HEK293 (cell line): ENCODE data around the gene MTMR12.

ENCODE experiments used
- GLI2 ChIP-seq: fragments of 450-650 bp; formaldehyde crosslinking; IDR thresholded peaks from 2 replicates; pipeline ENCODE4; 2017; ENCODE audit warnings: missing biosample characterization, missing genetic modification characterization, low read depth, borderline replicate concordance
- KLF10 ChIP-seq: fragments of 450-650 bp; IDR thresholded peaks from 2 replicates; pipeline ENCODE4 v1.5.1; 2018; ENCODE audit warnings: missing biosample characterization, mild to moderate bottlenecking, missing genetic modification characterization
- OSR2 ChIP-seq: fragments of 450-650 bp; formaldehyde crosslinking; IDR thresholded peaks from 2 replicates; pipeline ENCODE4 v1.5.1; 2016; ENCODE audit warnings: missing biosample characterization, missing genetic modification characterization
- OVOL3 ChIP-seq: fragments of 450-650 bp; formaldehyde crosslinking; IDR thresholded peaks from 2 replicates; pipeline ENCODE4 v1.5.1; 2016; ENCODE audit warnings: missing biosample characterization, missing genetic modification characterization
- ZBTB17 ChIP-seq: fragments of 450-650 bp; formaldehyde crosslinking; IDR thresholded peaks from 2 replicates; pipeline ENCODE4 v1.5.1; 2016; ENCODE audit warnings: missing biosample characterization, missing genetic modification characterization
- ZFHX2 ChIP-seq: fragments of 450-650 bp; formaldehyde crosslinking; conservative IDR thresholded peaks from 2 replicates; pipeline ENCODE4 v1.5.1; 2016; ENCODE audit warnings: missing biosample characterization, missing genetic modification characterization
- ZFP3 ChIP-seq: fragments of 450-650 bp; formaldehyde crosslinking; IDR thresholded peaks from 2 replicates; pipeline ENCODE4 v1.5.1; 2016; ENCODE audit warnings: low read depth, missing biosample characterization, missing genetic modification characterization
- ZFP69B ChIP-seq: fragments of 450-650 bp; formaldehyde crosslinking; IDR thresholded peaks from 2 replicates; pipeline ENCODE4 v1.5.1; 2016; ENCODE audit warnings: missing biosample characterization, missing genetic modification characterization
- ZNF114 ChIP-seq: fragments of 450-650 bp; formaldehyde crosslinking; IDR thresholded peaks from 2 replicates; pipeline ENCODE4 v1.5.0; 2017; ENCODE audit warnings: missing biosample characterization, missing genetic modification characterization
- ZNF23 ChIP-seq: fragments of 450-650 bp; formaldehyde crosslinking; IDR thresholded peaks from 2 replicates; pipeline ENCODE4 v1.5.1; 2016; ENCODE audit warnings: missing biosample characterization, missing genetic modification characterization, borderline replicate concordance
- ZNF324 ChIP-seq: fragments of 450-650 bp; formaldehyde crosslinking; IDR thresholded peaks from 2 replicates; pipeline ENCODE4 v1.5.1; 2016; ENCODE audit warnings: missing biosample characterization, missing genetic modification characterization
- ZNF416 ChIP-seq: fragments of 450-650 bp; formaldehyde crosslinking; IDR thresholded peaks from 2 replicates; pipeline ENCODE4 v1.5.1; 2016; ENCODE audit warnings: missing biosample characterization, missing genetic modification characterization
- ZNF433 ChIP-seq: fragments of 450-650 bp; formaldehyde crosslinking; IDR thresholded peaks from 2 replicates; pipeline ENCODE4 v1.5.1; 2016; ENCODE audit warnings: missing biosample characterization, missing genetic modification characterization, low read depth
- ZNF473 ChIP-seq: fragments of 450-650 bp; formaldehyde crosslinking; IDR thresholded peaks from 2 replicates; pipeline ENCODE4 v1.5.1; 2017; ENCODE audit warnings: missing biosample characterization, missing genetic modification characterization
- ZNF48 ChIP-seq: fragments of 450-650 bp; formaldehyde crosslinking; IDR thresholded peaks from 2 replicates; pipeline ENCODE4 v1.5.1; 2016; ENCODE audit warnings: missing biosample characterization, missing genetic modification characterization
- ZNF585B ChIP-seq: fragments of 450-650 bp; formaldehyde crosslinking; IDR thresholded peaks from 2 replicates; pipeline ENCODE4 v1.5.1; 2016; ENCODE audit warnings: missing biosample characterization, missing genetic modification characterization
- ZNF621 ChIP-seq: fragments of 450-650 bp; formaldehyde crosslinking; IDR thresholded peaks from 2 replicates; pipeline ENCODE4 v1.5.1; 2017; ENCODE audit warnings: missing biosample characterization, missing genetic modification characterization
- ZNF629 ChIP-seq: fragments of 450-650 bp; formaldehyde crosslinking; IDR thresholded peaks from 2 replicates; pipeline ENCODE4 v1.5.1; 2017; ENCODE audit warnings: missing biosample characterization, missing genetic modification characterization
- ZNF701 ChIP-seq: fragments of 450-650 bp; formaldehyde crosslinking; IDR thresholded peaks from 2 replicates; pipeline ENCODE4 v1.5.1; 2016; ENCODE audit warnings: missing biosample characterization, missing genetic modification characterization
- ZNF785 ChIP-seq: fragments of 450-650 bp; formaldehyde crosslinking; IDR thresholded peaks from 2 replicates; pipeline ENCODE4 v1.5.1; 2016; ENCODE audit warnings: missing biosample characterization, missing genetic modification characterization
- TF ChIP-seq, protein P1 (sequence below): fragments of 450-650 bp; formaldehyde crosslinking; IDR thresholded peaks from 2 replicates; pipeline ENCODE4 v1.5.1; 2016; ENCODE audit warnings: missing biosample characterization, missing genetic modification characterization
- TF ChIP-seq, protein P2 (sequence below): fragments of 450-650 bp; formaldehyde crosslinking; IDR thresholded peaks from 2 replicates; pipeline ENCODE4 v1.5.1; 2016; ENCODE audit warnings: missing biosample characterization, missing genetic modification characterization, borderline replicate concordance
- TF ChIP-seq, protein P3 (sequence below): fragments of 450-650 bp; IDR thresholded peaks from 2 replicates; pipeline ENCODE4 v1.5.1; 2018; ENCODE audit warnings: missing biosample characterization, missing genetic modification characterization
- TF ChIP-seq, protein P4 (sequence below): fragments of 450-650 bp; formaldehyde crosslinking; IDR thresholded peaks from 2 replicates; pipeline ENCODE4 v1.5.1; 2017; ENCODE audit warnings: missing biosample characterization, missing genetic modification characterization
- TF ChIP-seq, protein P5 (sequence below): fragments of 450-650 bp; formaldehyde crosslinking; IDR thresholded peaks from 2 replicates; pipeline ENCODE4 v1.5.1; 2016; ENCODE audit warnings: missing biosample characterization, missing genetic modification characterization, borderline replicate concordance
- TF ChIP-seq, protein P6 (sequence below): fragments of 450-650 bp; formaldehyde crosslinking; IDR thresholded peaks from 2 replicates; pipeline ENCODE4 v1.5.1; 2016; ENCODE audit warnings: missing biosample characterization, missing genetic modification characterization

Gene MTMR12

DNA sequence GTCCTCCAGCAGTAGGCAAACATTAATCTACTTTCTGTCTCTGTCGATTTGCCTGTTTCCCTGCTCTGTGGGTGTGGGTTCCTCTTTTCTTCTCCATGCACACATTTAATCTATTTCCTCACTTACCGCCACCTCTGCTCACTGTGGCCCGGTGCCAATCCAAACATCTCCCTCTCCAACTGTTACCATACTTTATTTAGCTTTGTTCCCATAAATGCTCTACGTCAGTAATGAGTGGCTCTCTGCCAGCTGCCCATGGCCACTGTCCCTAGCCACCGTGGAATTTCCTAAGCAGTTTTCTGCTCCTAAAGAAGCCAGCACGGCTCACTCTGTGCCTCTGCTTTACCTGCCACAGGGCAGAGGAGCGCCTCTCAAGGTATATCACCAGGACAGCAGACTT, 119.1 kb downstream of the MTMR12 start (continued):
- TF ChIP-seq ZNF621: no peak
- TF ChIP-seq ZNF114: no peak
- peak; percentile 98 for TF ChIP-seq ZBTB17 (tag by site-specific recombination)
- TF ChIP-seq, protein P1, sequence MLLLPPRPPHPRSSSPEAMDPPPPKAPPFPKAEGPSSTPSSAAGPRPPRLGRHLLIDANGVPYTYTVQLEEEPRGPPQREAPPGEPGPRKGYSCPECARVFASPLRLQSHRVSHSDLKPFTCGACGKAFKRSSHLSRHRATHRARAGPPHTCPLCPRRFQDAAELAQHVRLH: peak; percentile 94
- peak; percentile 96 for TF ChIP-seq ZNF629 (tag by site-specific recombination)
- TF ChIP-seq, protein P2, sequence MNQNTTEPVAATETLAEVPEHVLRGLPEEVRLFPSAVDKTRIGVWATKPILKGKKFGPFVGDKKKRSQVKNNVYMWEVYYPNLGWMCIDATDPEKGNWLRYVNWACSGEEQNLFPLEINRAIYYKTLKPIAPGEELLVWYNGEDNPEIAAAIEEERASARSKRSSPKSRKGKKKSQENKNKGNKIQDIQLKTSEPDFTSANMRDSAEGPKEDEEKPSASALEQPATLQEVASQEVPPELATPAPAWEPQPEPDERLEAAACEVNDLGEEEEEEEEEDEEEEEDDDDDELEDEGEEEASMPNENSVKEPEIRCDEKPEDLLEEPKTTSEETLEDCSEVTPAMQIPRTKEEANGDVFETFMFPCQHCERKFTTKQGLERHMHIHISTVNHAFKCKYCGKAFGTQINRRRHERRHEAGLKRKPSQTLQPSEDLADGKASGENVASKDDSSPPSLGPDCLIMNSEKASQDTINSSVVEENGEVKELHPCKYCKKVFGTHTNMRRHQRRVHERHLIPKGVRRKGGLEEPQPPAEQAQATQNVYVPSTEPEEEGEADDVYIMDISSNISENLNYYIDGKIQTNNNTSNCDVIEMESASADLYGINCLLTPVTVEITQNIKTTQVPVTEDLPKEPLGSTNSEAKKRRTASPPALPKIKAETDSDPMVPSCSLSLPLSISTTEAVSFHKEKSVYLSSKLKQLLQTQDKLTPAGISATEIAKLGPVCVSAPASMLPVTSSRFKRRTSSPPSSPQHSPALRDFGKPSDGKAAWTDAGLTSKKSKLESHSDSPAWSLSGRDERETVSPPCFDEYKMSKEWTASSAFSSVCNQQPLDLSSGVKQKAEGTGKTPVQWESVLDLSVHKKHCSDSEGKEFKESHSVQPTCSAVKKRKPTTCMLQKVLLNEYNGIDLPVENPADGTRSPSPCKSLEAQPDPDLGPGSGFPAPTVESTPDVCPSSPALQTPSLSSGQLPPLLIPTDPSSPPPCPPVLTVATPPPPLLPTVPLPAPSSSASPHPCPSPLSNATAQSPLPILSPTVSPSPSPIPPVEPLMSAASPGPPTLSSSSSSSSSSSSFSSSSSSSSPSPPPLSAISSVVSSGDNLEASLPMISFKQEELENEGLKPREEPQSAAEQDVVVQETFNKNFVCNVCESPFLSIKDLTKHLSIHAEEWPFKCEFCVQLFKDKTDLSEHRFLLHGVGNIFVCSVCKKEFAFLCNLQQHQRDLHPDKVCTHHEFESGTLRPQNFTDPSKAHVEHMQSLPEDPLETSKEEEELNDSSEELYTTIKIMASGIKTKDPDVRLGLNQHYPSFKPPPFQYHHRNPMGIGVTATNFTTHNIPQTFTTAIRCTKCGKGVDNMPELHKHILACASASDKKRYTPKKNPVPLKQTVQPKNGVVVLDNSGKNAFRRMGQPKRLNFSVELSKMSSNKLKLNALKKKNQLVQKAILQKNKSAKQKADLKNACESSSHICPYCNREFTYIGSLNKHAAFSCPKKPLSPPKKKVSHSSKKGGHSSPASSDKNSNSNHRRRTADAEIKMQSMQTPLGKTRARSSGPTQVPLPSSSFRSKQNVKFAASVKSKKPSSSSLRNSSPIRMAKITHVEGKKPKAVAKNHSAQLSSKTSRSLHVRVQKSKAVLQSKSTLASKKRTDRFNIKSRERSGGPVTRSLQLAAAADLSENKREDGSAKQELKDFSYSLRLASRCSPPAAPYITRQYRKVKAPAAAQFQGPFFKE (tag by site-specific recombination): no peak
- TF ChIP-seq, protein P3, sequence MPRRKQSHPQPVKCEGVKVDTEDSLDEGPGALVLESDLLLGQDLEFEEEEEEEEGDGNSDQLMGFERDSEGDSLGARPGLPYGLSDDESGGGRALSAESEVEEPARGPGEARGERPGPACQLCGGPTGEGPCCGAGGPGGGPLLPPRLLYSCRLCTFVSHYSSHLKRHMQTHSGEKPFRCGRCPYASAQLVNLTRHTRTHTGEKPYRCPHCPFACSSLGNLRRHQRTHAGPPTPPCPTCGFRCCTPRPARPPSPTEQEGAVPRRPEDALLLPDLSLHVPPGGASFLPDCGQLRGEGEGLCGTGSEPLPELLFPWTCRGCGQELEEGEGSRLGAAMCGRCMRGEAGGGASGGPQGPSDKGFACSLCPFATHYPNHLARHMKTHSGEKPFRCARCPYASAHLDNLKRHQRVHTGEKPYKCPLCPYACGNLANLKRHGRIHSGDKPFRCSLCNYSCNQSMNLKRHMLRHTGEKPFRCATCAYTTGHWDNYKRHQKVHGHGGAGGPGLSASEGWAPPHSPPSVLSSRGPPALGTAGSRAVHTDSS: no peak
- no peak for TF ChIP-seq ZNF585B
- TF ChIP-seq ZNF433: no peak
- peak; percentile 80 for TF ChIP-seq OVOL3 (tag by site-specific recombination)
- TF ChIP-seq ZFP3: no peak
- TF ChIP-seq GLI2 (tag by site-specific recombination): no peak
- peak; percentile 33; the same call in 1 of the 2 replicates for TF ChIP-seq ZFP69B (tag by site-specific recombination)
- peak; percentile 94 for TF ChIP-seq ZFHX2 (tag by site-specific recombination)
- TF ChIP-seq ZNF48 (tag by site-specific recombination): no peak
- TF ChIP-seq, protein P4, sequence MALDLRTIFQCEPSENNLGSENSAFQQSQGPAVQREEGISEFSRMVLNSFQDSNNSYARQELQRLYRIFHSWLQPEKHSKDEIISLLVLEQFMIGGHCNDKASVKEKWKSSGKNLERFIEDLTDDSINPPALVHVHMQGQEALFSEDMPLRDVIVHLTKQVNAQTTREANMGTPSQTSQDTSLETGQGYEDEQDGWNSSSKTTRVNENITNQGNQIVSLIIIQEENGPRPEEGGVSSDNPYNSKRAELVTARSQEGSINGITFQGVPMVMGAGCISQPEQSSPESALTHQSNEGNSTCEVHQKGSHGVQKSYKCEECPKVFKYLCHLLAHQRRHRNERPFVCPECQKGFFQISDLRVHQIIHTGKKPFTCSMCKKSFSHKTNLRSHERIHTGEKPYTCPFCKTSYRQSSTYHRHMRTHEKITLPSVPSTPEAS (tag by site-specific recombination): 0 out of 2 replicates have a peak, but pooled peaks have one; percentile 25
- TF ChIP-seq ZNF701 (tag by site-specific recombination): no peak
- TF ChIP-seq ZNF23: no peak
- TF ChIP-seq, protein P5, sequence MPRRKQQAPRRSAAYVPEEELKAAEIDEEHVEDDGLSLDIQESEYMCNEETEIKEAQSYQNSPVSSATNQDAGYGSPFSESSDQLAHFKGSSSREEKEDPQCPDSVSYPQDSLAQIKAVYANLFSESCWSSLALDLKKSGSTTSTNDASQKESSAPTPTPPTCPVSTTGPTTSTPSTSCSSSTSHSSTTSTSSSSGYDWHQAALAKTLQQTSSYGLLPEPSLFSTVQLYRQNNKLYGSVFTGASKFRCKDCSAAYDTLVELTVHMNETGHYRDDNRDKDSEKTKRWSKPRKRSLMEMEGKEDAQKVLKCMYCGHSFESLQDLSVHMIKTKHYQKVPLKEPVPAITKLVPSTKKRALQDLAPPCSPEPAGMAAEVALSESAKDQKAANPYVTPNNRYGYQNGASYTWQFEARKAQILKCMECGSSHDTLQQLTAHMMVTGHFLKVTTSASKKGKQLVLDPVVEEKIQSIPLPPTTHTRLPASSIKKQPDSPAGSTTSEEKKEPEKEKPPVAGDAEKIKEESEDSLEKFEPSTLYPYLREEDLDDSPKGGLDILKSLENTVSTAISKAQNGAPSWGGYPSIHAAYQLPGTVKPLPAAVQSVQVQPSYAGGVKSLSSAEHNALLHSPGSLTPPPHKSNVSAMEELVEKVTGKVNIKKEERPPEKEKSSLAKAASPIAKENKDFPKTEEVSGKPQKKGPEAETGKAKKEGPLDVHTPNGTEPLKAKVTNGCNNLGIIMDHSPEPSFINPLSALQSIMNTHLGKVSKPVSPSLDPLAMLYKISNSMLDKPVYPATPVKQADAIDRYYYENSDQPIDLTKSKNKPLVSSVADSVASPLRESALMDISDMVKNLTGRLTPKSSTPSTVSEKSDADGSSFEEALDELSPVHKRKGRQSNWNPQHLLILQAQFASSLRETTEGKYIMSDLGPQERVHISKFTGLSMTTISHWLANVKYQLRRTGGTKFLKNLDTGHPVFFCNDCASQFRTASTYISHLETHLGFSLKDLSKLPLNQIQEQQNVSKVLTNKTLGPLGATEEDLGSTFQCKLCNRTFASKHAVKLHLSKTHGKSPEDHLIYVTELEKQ (tag by site-specific recombination): no peak; the same call in 1 of the 2 replicates
- TF ChIP-seq, protein P6, sequence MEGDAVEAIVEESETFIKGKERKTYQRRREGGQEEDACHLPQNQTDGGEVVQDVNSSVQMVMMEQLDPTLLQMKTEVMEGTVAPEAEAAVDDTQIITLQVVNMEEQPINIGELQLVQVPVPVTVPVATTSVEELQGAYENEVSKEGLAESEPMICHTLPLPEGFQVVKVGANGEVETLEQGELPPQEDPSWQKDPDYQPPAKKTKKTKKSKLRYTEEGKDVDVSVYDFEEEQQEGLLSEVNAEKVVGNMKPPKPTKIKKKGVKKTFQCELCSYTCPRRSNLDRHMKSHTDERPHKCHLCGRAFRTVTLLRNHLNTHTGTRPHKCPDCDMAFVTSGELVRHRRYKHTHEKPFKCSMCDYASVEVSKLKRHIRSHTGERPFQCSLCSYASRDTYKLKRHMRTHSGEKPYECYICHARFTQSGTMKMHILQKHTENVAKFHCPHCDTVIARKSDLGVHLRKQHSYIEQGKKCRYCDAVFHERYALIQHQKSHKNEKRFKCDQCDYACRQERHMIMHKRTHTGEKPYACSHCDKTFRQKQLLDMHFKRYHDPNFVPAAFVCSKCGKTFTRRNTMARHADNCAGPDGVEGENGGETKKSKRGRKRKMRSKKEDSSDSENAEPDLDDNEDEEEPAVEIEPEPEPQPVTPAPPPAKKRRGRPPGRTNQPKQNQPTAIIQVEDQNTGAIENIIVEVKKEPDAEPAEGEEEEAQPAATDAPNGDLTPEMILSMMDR (tag by site-specific recombination): no peak
- peak; percentile 80; the same call in 1 of the 2 replicates for TF ChIP-seq ZNF324 (tag by site-specific recombination)
- TF ChIP-seq ZNF473 (tag by site-specific recombination): no peak
- no peak for TF ChIP-seq ZNF785 (tag by site-specific recombination)
- TF ChIP-seq OSR2: peak; percentile 100
- no peak for TF ChIP-seq ZNF416
- 0 out of 2 replicates have a peak, but pooled peaks have one; percentile 63 for TF ChIP-seq KLF10 (tag by site-specific recombination)
